RWPE2 (cell line): ENCODE data around the gene TMEM135.

Experiments used
- ATAC-seq: fragments of 200-7000 bp; cut with Tn5 transposase; 3 replicates; pipeline ENCODE4 v1.9.1; 2021; ENCODE audit warnings: low read depth
- DNase-seq: peaks from one replicate; pipeline ENCODE4 v3.0.0-alpha.2; 2020; ENCODE audit warnings: low spot score
- H3K27ac ChIP-seq: fragments of 450-650 bp; 2 replicates; pipeline ENCODE4 v1.5.1; 2017; ENCODE audit warnings: mild to moderate bottlenecking; ENCODE audit not compliant: poor library complexity, severe bottlenecking
- H3K27me3 ChIP-seq: fragments of 250-450 bp; sonication (Bioruptor Pico); 2 replicates; pipeline ENCODE4 v1.5.1; 2021; ENCODE audit warnings: mild to moderate bottlenecking, moderate library complexity; ENCODE audit not compliant: insufficient read depth, poor library complexity, severe bottlenecking
- H3K36me3 ChIP-seq: fragments of 250-450 bp; sonication (Bioruptor Pico); 2 replicates; pipeline ENCODE4 v1.5.1; 2020; ENCODE audit warnings: low read depth, mild to moderate bottlenecking, moderate library complexity
- H3K4me1 ChIP-seq: fragments of 250-450 bp; sonication (Bioruptor Pico); 2 replicates; pipeline ENCODE4 v1.5.1; 2021; ENCODE audit warnings: mild to moderate bottlenecking, moderate library complexity; ENCODE audit not compliant: insufficient read depth, poor library complexity, severe bottlenecking
- H3K4me3 ChIP-seq: fragments of 250-450 bp; sonication (Bioruptor Pico); 2 replicates; pipeline ENCODE4 v1.5.1; 2021; ENCODE audit warnings: mild to moderate bottlenecking, moderate library complexity; ENCODE audit not compliant: severe bottlenecking
- H3K9me3 ChIP-seq: fragments of 250-450 bp; sonication (Bioruptor Pico); 2 replicates; pipeline ENCODE4 v1.5.1; 2021; ENCODE audit warnings: mild to moderate bottlenecking, moderate library complexity; ENCODE audit not compliant: severe bottlenecking
- CTCF ChIP-seq: fragments of 450-650 bp; IDR thresholded peaks from one replicate; pipeline ENCODE4 v1.5.1; 2017; ENCODE audit warnings: mild to moderate bottlenecking, moderate library complexity; ENCODE audit not compliant: poor library complexity, severe bottlenecking

Gene TMEM135

GRCh38 chr11:87329172-87329571 lies 291.4 kb downstream of the TMEM135 start:
- H3K9me3 ChIP-seq, result no peaks in the 10 kb centered on the region
- no peak overlapping the region for H3K4me3 ChIP-seq
- H3K27ac ChIP-seq, result no peak overlapping the region
- no peak for TF ChIP-seq CTCF
- H3K4me1 ChIP-seq, result no peaks in the 10 kb centered on the region
- DNase-seq, result no peak
- no peak for ATAC-seq
- H3K36me3 ChIP-seq, result no peaks in the 10 kb centered on the region
- no peaks in the 10 kb centered on the region for H3K27me3 ChIP-seq

GRCh38 chr11:87330187-87330601 lies 292.5 kb downstream of the TMEM135 start:
- H3K9me3 ChIP-seq, result no peaks in the 10 kb centered on the region
- no peak overlapping the region for H3K27ac ChIP-seq
- no peak for ATAC-seq
- no peaks in the 10 kb centered on the region for H3K27me3 ChIP-seq
- no peak for DNase-seq
- H3K4me3 ChIP-seq, result no peak overlapping the region
- H3K36me3 ChIP-seq, result no peaks in the 10 kb centered on the region
- TF ChIP-seq CTCF, result no peak
- H3K4me1 ChIP-seq, result no peaks in the 10 kb centered on the region

- Histone ChIP-seq H3K36me3 (no peaks in the 10 kb centered on the region), H3K27ac (no peak overlapping the region), H3K4me1 (no peaks in the 10 kb centered on the region), H3K9me3 (no peaks in the 10 kb centered on the region), H3K27me3 (no peaks in the 10 kb centered on the region), H3K4me3 (no peak overlapping the region)
- ATAC-seq (no peak), DNase-seq (no peak)
- no peak for TF ChIP-seq CTCF
Measured at GRCh38 chr11:87331273-87331672, 293.5 kb downstream of the TMEM135 start.

- H3K36me3 ChIP-seq, result no peaks in the 10 kb centered on the region
- no peak overlapping the region for H3K27ac ChIP-seq
- no peak for DNase-seq
- TF ChIP-seq CTCF, result no peak
- H3K27me3 ChIP-seq, result no peaks in the 10 kb centered on the region
- ATAC-seq, result no peak
- peaks cover 11% of the 10 kb centered on the region for H3K9me3 ChIP-seq
- H3K4me3 ChIP-seq, result no peak overlapping the region
- H3K4me1 ChIP-seq, result no peaks in the 10 kb centered on the region
Measured at GRCh38 chr11:87338046-87338639, 300.4 kb downstream of the TMEM135 start.

GRCh38 chr11:87339416-87339815 lies 301.7 kb downstream of the TMEM135 start:
- ATAC-seq (no peak), DNase-seq (no peak)
- Histone ChIP-seq H3K4me1 (no peaks in the 10 kb centered on the region), H3K4me3 (no peak overlapping the region), H3K9me3 (peaks cover 11% of the 10 kb centered on the region), H3K27me3 (no peaks in the 10 kb centered on the region), H3K36me3 (no peaks in the 10 kb centered on the region), H3K27ac (no peak overlapping the region)
- TF ChIP-seq CTCF, result no peak
